Measurements from ENCODE around the gene GFOD1. TPM values are rescaled to one million over a fixed set of nuclear protein-coding genes. Genes with fewer than 3 reads are reported as not detected.
A peak's percentile ranks its signal among the peaks of the same experiment; 100 is the strongest.

The GFOD1 gene
- total RNA-seq, 1 donor from 2014 or later, result 20.2 TPM

DNA sequence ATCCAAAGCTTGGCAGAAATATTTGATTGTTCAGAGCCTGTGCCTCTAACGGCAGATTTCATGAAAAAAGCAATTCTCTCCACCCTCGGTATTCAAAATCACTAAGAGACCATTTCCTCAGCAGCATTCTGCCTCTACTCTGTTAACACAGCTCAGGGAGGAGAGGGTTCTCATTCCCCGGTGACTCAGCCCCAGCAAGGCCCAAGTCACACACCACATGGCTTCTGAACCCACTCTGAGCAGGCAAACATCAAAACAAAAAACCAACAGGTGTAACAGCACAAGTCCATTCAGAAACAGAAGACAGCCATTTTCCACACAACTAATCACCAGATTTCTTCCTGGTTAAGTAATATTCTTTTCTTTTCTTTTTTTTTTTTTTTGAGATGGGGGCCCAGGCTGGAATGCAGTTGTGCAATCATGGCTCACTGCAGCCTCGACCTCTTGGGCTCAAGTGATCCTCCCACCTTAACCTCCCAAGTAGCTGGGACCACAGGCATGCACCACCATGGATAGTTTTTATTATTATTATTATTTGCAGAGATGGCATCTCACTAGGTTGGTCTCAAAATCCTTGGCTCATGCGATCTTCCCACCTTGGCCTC is 55.4 kb downstream of the GFOD1 start:
- DNase-seq (no peak), ATAC-seq (peak in 1 of 2 donors; percentile 30)
- Histone ChIP-seq H3K9me3 (no peaks in the 10 kb centered on the region), H3K36me3 (no peaks in the 10 kb centered on the region), H3K27me3 (ENCODE audit: low read depth) (no peaks in the 10 kb centered on the region), H3K4me3 (no peak overlapping the region), H3K27ac (peak overlapping the region; percentile 3), H3K4me1 (peaks cover 59% of the 10 kb centered on the region)
- intact Hi-C loops (cut with DNase I), result no loop called here
- TF ChIP-seq CTCF (IDR thresholded peaks at IDR 0.05), result no peak

GRCh38 chr6:13431059-13431656 is 56.2 kb downstream of the GFOD1 start:
- H3K27me3 ChIP-seq (ENCODE audit: low read depth), result no peaks in the 10 kb centered on the region
- no peaks in the 10 kb centered on the region for H3K9me3 ChIP-seq
- TF ChIP-seq CTCF (IDR thresholded peaks at IDR 0.05), result no peak
- no peak overlapping the region for H3K4me3 ChIP-seq
- no peak overlapping the region for H3K27ac ChIP-seq
- H3K4me1 ChIP-seq, result peaks cover 66% of the 10 kb centered on the region
- intact Hi-C loops (cut with DNase I), result no loop called here
- H3K36me3 ChIP-seq, result no peaks in the 10 kb centered on the region
- DNase-seq, result no peak
- ATAC-seq, result no peak

GRCh38 chr6:13429406-13429753 is 58.0 kb downstream of the GFOD1 start:
- TF ChIP-seq CTCF (IDR thresholded peaks at IDR 0.05), result no peak
- H3K36me3 ChIP-seq, result no peaks in the 10 kb centered on the region
- no peaks in the 10 kb centered on the region for H3K9me3 ChIP-seq
- intact Hi-C loops (cut with DNase I), result no loop called here
- ATAC-seq (no peak), DNase-seq (no peak)
- peaks cover 73% of the 10 kb centered on the region for H3K4me1 ChIP-seq
- no peaks in the 10 kb centered on the region for H3K27me3 ChIP-seq (ENCODE audit: low read depth)
- H3K4me3 ChIP-seq, result no peak overlapping the region
- no peak overlapping the region for H3K27ac ChIP-seq

GRCh38 chr6:13428583-13429405 is 58.6 kb downstream of the GFOD1 start:
- Histone ChIP-seq H3K4me3 (no peak overlapping the region), H3K27me3 (ENCODE audit: low read depth) (no peaks in the 10 kb centered on the region), H3K27ac (peak overlapping the region; percentile 13), H3K4me1 (peaks cover 78% of the 10 kb centered on the region), H3K36me3 (no peaks in the 10 kb centered on the region), H3K9me3 (no peaks in the 10 kb centered on the region)
- DNase-seq (no peak), ATAC-seq (no peak)
- peak; percentile 3 for TF ChIP-seq CTCF (IDR thresholded peaks at IDR 0.05)
- intact Hi-C loops (cut with DNase I), result no loop called here

DNA sequence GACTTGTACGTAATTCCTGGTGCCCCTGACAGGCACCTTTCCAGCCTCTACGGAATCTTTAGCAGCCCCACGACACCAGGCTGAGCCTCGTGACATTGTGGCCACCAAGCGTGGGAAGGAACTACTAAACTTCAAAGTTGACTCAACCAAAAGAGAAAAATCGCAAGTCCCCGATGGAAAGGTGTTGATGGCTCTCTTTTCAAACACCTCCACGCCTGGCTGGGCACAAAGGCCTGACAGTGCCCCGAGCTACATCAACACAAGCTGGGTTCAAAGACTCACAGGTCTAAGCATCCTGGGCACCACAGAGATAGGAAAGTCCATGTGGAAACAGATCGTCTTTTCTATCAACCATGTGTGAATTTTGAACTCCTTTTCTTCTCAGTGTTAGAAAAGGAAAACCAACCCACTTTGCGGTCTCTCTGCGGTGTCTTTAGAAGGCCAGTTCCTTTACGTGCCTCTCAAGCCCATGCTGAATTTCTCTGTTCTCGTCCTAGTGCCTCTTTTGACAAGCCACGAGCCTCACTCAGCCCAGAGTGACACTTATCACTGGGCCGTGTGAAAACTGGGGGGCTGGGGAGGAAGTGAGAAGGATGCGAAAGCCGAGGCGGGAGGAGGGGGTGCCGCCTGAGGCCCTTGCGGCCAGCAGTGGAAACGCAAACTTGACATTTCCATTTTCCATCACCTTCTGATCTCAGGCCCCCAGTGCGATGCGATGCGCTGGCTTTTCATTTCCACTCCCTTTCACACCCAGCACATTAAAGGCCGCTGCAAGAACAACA is 59.4 kb downstream of the GFOD1 start:
- no peaks in the 10 kb centered on the region for H3K36me3 ChIP-seq
- intact Hi-C loops (cut with DNase I), result no loop called here
- no peaks in the 10 kb centered on the region for H3K27me3 ChIP-seq (ENCODE audit: low read depth)
- H3K9me3 ChIP-seq, result no peaks in the 10 kb centered on the region
- H3K4me1 ChIP-seq, result peaks cover 79% of the 10 kb centered on the region
- no peak overlapping the region for H3K4me3 ChIP-seq
- DNase-seq, result peak; percentile 56
- TF ChIP-seq CTCF (IDR thresholded peaks at IDR 0.05), result no peak
- ATAC-seq, result peak; percentile 53 to 71
- H3K27ac ChIP-seq, result peak overlapping the region; percentile 13

Data from lower lobe of right lung (tissue), 2 donors.